HG03439 (cell line): Measurements from ENCODE around the gene SRGN.
"Not testable (repeated sequence)": the region's sequence is repeated elsewhere in the genome, so short reads cannot be mapped to it uniquely, and the experiment has no call there.

Experiments
- ATAC-seq: cut with Tn5 transposase; IDR thresholded peaks from one replicate; pipeline ENCODE4 v1.9.1; 2021; ENCODE audit warnings: mild to moderate bottlenecking, moderate library complexity; ENCODE audit not compliant: unreplicated experiment

The SRGN gene

GRCh38 chr10:69125554-69125953, 37.7 kb downstream of the SRGN start:
- no peak for ATAC-seq

DNA sequence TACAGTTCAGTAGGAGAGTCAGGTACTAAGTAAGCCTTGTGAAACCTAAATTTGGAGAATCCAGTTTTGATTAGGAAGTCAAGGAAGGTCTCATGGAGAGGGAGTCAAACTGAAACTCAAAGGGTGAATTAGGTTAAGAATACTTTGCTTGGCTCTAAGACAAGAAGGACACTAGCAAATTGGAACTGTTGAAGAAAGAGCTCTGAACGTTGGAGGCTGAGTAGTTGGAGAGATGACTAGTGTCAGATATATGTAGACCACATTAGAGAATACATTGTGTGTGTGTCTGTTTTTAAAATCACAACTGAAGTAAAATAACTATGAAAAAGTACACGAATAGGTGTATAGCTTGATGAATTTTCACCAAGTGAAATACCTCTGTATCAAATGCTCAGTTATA, 42.3 kb downstream of the SRGN start:
- no peak for ATAC-seq

GRCh38 chr10:69139961-69140360, 52.1 kb downstream of the SRGN start:
- ATAC-seq, result no peak

DNA sequence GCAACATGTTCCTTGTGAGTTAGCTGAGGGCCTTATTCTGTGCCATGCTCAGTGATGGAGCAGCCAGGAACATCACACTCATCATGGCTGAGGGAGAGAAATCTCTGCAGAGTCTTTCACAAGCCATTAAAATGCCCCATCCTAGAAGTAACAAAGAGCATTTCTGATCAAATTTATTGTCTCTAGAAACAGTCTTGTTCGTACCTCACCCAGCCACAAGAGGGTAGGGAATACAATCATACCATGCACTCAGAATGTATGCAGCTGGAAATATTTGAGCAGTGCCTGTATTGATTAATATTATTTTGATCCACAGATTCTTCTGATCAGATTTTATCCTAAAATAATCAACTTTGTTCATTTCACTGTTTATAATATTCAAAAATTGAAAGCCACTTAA, 53.4 kb downstream of the SRGN start:
- no peak for ATAC-seq

GRCh38 chr10:69142074-69142473, 54.2 kb downstream of the SRGN start:
- not testable (repeated sequence) for ATAC-seq

- ATAC-seq, result no peak
These were observed 55.1 kb downstream of the SRGN start for GRCh38 chr10:69142983-69143382.

DNA sequence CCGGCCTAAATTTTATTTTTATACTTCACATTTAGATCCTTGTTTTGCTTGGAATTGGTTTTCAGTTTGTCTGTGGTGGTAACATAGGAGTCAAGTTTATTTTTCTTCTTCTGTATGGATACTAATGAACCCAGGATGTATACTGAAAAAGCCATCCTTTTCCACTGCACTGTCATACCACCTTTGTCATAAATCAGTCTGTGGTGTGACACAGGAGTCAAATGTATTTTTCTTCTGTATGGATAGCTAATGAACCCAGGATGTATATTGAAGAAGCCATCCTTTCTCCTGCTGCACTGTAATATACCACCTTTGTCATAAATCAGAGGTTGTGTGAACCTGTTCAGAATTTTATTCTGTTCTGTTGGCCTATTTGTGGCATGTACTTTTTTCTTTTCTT, 57.4 kb downstream of the SRGN start:
- ATAC-seq, result no peak

DNA sequence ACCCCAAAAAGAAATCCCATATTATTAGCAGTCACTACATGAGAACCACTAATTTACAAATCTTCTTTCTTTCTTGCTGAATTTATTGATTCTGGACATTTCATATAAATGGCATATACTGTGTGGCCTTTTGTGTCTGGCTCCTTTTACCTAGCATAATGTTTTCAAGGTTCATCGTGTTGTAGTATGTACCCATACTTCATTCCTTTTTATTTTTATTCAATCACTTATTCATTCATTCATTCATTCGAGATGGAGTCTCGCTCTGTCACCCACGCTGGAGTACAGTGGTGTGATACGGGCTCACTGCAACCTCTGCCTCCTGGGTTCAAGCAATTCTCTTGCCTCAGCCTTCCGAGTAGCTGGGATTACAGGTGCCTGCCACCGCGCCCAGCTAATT, 58.0 kb downstream of the SRGN start:
- no peak for ATAC-seq

- ATAC-seq, result no peak
These were observed 58.9 kb downstream of the SRGN start for GRCh38 chr10:69146759-69147158.

DNA sequence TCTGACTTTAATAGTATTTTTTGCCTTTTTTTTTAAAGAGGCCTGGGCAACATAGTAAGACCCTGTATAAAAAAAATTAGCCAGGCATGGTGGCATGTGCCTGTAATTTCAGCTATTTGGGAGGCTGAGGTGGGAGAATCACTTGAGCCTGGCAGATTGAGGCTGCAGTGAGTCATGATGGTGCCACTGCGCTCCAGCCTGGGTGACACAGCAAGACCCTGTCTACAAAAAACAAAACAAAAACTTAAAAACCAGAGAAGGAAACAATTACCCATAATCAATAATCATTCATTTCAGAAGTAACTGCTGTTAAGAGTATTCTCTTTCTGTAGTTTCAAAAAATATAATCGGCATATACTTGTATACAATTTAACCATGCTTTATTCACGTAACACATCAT, 64.1 kb downstream of the SRGN start:
- ATAC-seq, result no peak

GRCh38 chr10:69153227-69153626, 65.3 kb downstream of the SRGN start:
- no peak for ATAC-seq
